HG03139 (cell line): ENCODE data around the gene CPN2.

ENCODE experiments used
- ATAC-seq: cut with Tn5 transposase; IDR thresholded peaks from one replicate; pipeline ENCODE4 v1.9.1; 2021; ENCODE audit not compliant: unreplicated experiment

Gene CPN2

GRCh38 chr3:194382196-194382891 lies 31.2 kb upstream of the CPN2 start:
- ATAC-seq = no peak

DNA sequence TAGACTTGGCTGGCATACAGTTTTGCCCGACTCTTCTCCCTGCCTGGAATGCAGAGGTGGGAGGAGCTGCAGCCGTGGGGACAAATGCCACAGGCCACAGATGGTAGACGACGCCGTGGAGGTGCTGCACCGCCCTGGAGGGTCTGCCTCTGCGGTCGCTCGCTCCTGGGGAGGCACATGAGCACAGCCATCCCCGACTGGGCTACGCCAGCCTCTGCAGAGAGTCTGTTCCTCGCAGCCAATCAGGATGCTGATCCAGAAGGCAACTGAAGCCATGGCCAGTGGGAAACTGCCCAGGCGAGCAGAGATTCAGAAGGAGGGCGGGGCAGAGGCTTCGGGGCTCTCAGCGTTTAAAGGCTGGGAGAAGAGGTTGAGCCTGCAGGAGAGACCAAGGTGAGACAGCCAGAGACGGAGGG lies 30.3 kb upstream of the CPN2 start:
- ATAC-seq = no peak

DNA sequence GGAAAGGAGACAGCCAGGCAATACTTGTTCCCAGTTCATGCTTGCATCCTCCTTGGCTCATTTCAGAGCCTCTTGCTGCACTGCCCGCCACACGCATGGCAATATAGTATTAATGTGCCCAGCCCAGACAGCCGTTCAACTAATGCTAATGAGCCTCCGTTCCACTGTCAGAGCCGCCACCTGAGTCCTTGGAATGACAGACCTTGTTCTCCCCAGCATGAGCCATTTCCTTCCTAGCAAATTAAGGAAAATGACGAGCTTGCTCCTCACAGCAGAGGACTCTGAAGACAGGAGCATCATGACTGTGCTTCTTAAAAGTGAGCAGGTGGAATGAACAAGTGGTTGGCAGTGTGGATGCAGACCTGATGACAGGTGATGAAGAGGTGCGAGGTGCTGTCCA lies 29.2 kb upstream of the CPN2 start:
- ATAC-seq = no peak

- no peak for ATAC-seq
These were observed 28.5 kb upstream of the CPN2 start for GRCh38 chr3:194379651-194380050.

GRCh38 chr3:194379231-194379630 lies 28.1 kb upstream of the CPN2 start:
- no peak for ATAC-seq

DNA sequence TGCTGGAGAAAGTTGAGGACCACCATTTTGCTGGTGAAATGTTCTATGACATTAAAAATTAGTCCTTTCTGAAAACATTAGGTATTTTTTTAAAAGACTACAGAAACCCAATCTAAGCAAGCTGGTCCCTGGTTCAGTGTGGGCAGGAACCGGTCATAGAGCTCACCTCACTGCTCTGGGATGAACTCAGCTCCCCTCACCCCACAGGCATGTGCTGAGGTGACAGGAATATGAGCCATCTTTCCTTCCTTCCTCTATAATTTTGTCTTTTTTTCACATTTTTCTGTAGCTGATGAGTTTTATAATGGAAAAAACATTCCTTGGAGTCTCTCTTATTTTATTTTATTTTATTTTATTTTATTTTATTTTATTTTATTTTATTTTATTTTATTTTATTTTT lies 26.6 kb upstream of the CPN2 start:
- ATAC-seq = no peak

DNA sequence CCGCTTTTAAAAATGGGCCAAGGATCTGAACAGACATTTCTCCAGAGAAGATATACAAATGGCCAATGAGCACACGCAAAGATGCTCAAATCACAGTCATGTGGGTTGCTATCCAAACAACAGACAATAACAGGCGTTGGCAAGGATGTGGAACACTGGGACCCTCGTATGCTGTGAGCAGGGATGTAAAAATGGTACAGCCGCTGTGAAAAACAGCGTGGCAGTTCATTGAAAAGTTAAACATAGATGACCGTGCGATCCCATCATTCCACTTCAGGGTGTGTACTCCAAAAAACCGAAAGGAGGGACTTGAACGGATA lies 25.1 kb upstream of the CPN2 start:
- ATAC-seq = no peak

GRCh38 chr3:194375473-194376240 lies 24.5 kb upstream of the CPN2 start:
- no peak for ATAC-seq

- ATAC-seq = no peak
These were observed 23.8 kb upstream of the CPN2 start for GRCh38 chr3:194374935-194375334.

GRCh38 chr3:194373899-194374298 lies 22.8 kb upstream of the CPN2 start:
- no peak for ATAC-seq

DNA sequence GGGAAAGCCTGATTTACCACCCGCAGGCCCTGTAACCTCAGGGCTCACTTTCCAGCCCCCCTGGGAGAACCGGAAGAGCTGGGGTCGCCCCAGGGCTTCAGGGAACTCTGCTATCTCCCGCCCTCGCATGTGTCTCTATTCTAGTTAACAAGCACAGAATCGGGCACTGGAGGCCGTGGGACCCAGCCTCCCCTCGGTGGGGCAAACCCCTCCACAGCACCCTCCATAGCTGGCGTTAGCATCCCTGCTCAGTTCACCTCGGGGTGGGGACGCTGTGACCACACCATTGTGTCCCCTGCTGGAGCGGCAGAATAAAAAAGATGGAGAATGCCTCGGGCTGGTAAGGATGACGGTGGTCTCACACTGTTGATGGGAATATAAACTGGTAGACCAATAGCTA lies 21.9 kb upstream of the CPN2 start:
- no peak for ATAC-seq

DNA sequence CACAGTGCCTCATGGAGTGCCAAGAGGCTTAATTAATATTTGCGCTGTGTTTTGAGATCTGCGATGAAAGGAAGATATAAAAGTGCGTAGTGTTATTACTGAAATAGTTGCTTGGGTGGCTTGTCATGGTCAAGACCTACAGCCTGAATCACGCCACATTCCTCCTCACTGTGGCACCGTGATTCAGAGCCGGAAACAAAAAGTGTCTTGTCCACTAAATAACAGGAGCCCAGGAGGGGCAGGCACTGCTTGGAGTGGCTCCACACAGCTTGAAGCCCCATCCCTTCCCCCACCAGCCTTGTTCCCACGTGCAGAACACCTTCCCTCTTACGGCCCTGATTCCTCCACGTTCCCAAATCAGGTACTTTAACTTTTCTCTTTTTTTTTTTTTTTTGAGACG lies 19.6 kb upstream of the CPN2 start:
- ATAC-seq = no peak

- no peak for ATAC-seq
These were observed 18.6 kb upstream of the CPN2 start, which contains the start of gene LRRC15 for GRCh38 chr3:194369522-194370279. Gene LRRC15 (minus strand): TSS chr3:194369743. CDS start chr3:194361043, 8,700 bp downstream.

DNA sequence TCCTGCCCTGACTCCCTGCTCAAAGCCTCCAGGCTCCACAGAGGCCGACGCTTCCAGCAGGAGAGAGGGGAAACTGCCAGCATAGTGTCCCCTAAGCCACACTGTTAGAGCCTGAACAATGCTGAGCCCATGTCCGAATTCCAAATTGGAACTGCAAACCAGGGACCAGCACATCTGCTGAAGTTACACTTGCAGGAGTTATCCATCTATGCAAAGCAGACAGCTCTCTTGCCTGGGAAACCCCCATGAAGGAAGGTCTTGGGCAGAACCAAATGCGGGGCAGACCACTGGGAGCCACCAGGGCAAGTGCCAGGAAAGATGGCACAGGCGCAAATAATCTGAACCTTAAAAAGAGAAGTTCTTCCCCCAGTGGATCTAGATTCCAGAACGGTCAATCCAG lies 17.8 kb upstream of the CPN2 start:
- no peak for ATAC-seq

DNA sequence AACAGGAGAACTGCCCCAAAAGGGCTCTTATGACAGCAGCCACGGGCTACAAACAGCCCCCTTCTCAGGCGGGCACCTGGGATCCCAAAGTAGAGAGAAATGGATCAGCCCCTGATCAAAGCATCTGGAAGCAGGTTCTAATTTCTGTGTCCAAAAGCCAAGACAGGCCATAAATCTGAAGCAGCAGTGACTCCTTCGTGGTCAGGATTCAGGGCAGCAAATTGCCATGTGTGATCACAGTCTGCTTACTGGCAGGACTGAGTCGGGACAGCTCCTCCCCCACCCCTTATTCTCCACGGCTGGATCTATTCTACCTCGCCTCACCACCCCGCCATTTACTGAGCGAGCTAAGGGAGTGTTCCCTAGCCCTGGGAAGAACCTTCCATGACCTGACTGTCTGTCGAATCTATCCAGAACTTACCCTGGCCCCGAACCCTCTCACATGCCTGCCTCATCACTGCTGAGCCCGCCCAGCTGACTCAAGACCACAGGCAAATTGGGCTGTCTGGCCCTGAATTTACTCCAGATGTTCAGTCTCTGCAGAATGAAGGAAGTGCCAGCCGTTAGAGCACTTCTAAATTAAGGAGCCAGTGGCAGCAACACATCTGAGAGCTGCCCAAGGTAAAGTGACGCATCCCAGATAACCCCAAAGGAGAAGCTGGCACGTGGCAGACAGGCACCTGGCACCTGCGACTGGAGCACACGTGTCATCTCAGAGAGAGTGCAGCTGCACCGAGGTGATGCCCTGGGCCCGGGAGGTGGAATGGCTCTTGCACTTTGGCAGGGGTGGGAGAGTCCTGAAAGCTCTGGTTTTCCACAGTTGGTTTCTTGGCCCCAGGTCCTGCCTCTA lies 17.1 kb upstream of the CPN2 start:
- no peak for ATAC-seq

DNA sequence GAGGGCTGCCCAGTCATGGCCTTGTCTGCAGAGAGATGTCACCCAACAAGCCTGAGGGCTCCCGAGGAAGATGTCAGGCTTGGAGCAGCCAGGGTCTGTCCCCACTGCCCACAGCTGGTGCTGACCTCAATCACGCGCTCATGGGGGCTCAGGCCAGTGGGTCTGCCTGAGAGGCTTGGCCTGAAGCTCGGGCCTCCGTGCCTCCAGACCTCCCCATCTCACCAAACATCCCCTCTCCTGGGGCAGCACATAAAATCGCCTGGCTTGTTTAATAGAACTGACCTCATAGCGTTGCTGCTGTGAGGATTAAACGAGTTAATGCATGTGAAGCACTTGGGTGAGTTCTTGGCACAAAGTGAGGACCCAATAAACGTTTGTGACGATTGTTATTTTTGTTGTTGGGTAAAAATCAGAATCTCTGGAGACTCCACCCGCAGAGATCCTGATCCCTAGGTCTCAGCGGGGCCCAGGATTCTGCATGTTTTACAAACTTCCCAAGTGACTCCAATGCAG lies 14.9 kb upstream of the CPN2 start:
- ATAC-seq = no peak

DNA sequence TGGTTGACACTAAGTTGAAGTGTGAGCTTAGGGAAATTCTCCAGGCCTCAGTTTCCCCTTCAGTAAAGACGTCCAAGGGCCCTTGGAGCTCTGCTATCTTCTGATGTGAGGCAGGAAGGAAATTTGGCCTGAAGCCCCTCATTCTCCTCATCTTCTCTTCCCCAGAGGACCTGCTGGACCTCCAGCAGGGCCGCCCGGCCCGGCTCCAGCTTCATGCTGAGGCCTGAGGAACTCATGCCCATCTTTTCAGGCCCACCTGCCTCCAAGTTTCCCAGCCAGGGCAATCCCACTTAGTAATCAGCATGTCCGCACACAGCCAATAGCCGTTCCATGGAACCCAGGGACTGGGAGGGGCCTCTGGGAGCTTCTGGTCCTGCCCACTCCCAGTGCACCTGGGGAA lies 14.4 kb upstream of the CPN2 start:
- ATAC-seq = no peak

GRCh38 chr3:194364652-194365434 lies 13.7 kb upstream of the CPN2 start:
- no peak for ATAC-seq

DNA sequence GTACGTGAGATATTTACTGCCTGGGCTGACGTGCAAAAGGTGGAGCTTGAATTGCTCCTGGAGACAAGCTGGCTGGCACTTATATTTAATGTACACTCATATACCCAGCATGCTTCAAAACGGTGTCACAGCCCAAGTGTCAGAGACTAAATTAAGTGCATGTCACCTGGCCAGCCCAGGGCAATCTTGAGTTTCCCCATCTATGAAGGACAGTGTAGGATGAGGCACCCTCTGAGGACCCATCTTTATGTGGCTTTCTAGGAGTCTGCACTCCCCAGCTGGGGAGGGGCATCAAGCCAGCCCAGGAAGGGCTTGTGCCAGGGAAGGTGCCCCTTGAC lies 13.2 kb upstream of the CPN2 start:
- no peak for ATAC-seq

DNA sequence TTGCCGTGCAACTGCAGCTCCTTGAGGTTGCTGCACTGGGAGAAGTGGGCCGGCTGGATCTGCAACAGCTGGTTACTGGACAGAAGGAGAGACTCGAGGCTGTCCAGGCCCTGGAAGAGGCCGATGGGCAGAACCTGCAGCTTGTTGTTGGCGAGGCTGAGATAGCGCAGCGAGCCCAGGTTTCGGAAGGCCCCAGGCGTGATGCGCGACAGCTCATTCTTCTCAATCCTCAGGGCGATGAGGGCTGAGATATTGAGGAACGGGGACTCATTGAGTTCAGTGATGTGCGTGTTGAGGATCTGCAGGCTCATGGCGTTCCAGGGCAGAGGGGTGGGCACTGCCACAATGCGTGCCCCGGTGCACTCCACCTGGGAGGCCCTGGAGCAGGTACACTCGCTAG lies 9.4 kb upstream of the CPN2 start:
- ATAC-seq = no peak
